ENCODE results near the gene XRCC3. TPM values are rescaled to one million over a fixed set of nuclear protein-coding genes. Genes with fewer than 3 reads are reported as not detected.

The XRCC3 gene
- total RNA-seq, 4 donors from 2014 or later: 7.5 to 20.5 (median 19.5) TPM

GRCh38 chr14:103748534-103748857 is 33.2 kb upstream of the XRCC3 start:
- no peak for TF ChIP-seq EP300 (IDR thresholded peaks at IDR 0.05)
- TF ChIP-seq POLR2A (IDR thresholded peaks at IDR 0.05): no peak
- TF ChIP-seq CTCF (IDR thresholded peaks at IDR 0.05): no peak
- no peak for TF ChIP-seq POLR2AphosphoS5 (IDR thresholded peaks at IDR 0.05)
- no peaks in the 10 kb centered on the region for H3K9me3 ChIP-seq
- H3K36me3 ChIP-seq: peaks cover 49% of the 10 kb centered on the region
- H3K27me3 ChIP-seq: no peaks in the 10 kb centered on the region
- H3K4me1 ChIP-seq: no peaks in the 10 kb centered on the region
- 94% methylated on average over 5 of the region's 5 CpGs for WGBS
- peak in 1 of 2 donors; percentile 59 for DNase-seq (ENCODE audit: low spot score in 2 of 2)
- H3K27ac ChIP-seq: no peak overlapping the region
- no peak overlapping the region for H3K4me3 ChIP-seq

- no peak overlapping the region for H3K4me3 ChIP-seq
- no peaks in the 10 kb centered on the region for H3K9me3 ChIP-seq
- TF ChIP-seq POLR2A (IDR thresholded peaks at IDR 0.05): no peak
- no peak for TF ChIP-seq POLR2AphosphoS5 (IDR thresholded peaks at IDR 0.05)
- no peak for TF ChIP-seq CTCF (IDR thresholded peaks at IDR 0.05)
- no peak for TF ChIP-seq EP300 (IDR thresholded peaks at IDR 0.05)
- no peak overlapping the region for H3K27ac ChIP-seq
- no peaks in the 10 kb centered on the region for H3K27me3 ChIP-seq
- peaks cover 47% of the 10 kb centered on the region for H3K36me3 ChIP-seq
- 86% methylated on average over 10 of the region's 10 CpGs for WGBS
- peak in 1 of 2 donors; percentile 70 for DNase-seq (ENCODE audit: low spot score in 2 of 2)
- no peaks in the 10 kb centered on the region for H3K4me1 ChIP-seq
These were observed 31.4 kb upstream of the XRCC3 start for GRCh38 chr14:103746701-103747100.

GRCh38 chr14:103745424-103745823 is 30.2 kb upstream of the XRCC3 start:
- Histone ChIP-seq H3K4me1 (no peaks in the 10 kb centered on the region), H3K27me3 (no peaks in the 10 kb centered on the region), H3K9me3 (no peaks in the 10 kb centered on the region), H3K4me3 (no peak overlapping the region), H3K36me3 (peaks cover 43% of the 10 kb centered on the region), H3K27ac (no peak overlapping the region)
- no peak for DNase-seq (ENCODE audit: low spot score in 2 of 2)
- TF ChIP-seq POLR2A (IDR thresholded peaks at IDR 0.05) (no peak), CTCF (IDR thresholded peaks at IDR 0.05) (no peak), POLR2AphosphoS5 (IDR thresholded peaks at IDR 0.05) (no peak), EP300 (IDR thresholded peaks at IDR 0.05) (no peak)
- 84% methylated on average over 5 of the region's 5 CpGs for WGBS

- H3K4me3 ChIP-seq: no peak overlapping the region
- H3K27me3 ChIP-seq: no peaks in the 10 kb centered on the region
- WGBS: 84% methylated on average over 15 of the region's 15 CpGs
- peak in 1 of 2 donors; percentile 37 for DNase-seq (ENCODE audit: low spot score in 2 of 2)
- TF ChIP-seq POLR2A (IDR thresholded peaks at IDR 0.05) (no peak), POLR2AphosphoS5 (IDR thresholded peaks at IDR 0.05) (no peak), EP300 (IDR thresholded peaks at IDR 0.05) (no peak), CTCF (IDR thresholded peaks at IDR 0.05) (no peak)
- no peaks in the 10 kb centered on the region for H3K4me1 ChIP-seq
- H3K9me3 ChIP-seq: no peaks in the 10 kb centered on the region
- H3K27ac ChIP-seq: no peak overlapping the region
- peaks cover 48% of the 10 kb centered on the region for H3K36me3 ChIP-seq
These were observed 29.6 kb upstream of the XRCC3 start for GRCh38 chr14:103744621-103745395.

- DNase-seq (ENCODE audit: low spot score in 2 of 2): peak in 1 of 2 donors; percentile 59
- no peaks in the 10 kb centered on the region for H3K9me3 ChIP-seq
- no peaks in the 10 kb centered on the region for H3K4me1 ChIP-seq
- H3K4me3 ChIP-seq: no peak overlapping the region
- TF ChIP-seq EP300 (IDR thresholded peaks at IDR 0.05) (no peak), POLR2AphosphoS5 (IDR thresholded peaks at IDR 0.05) (no peak), POLR2A (IDR thresholded peaks at IDR 0.05) (no peak), CTCF (IDR thresholded peaks at IDR 0.05) (no peak)
- peaks cover 57% of the 10 kb centered on the region for H3K36me3 ChIP-seq
- H3K27ac ChIP-seq: no peak overlapping the region
- no peaks in the 10 kb centered on the region for H3K27me3 ChIP-seq
- WGBS: 83% methylated on average over 12 of the region's 15 CpGs
These were observed 28.4 kb upstream of the XRCC3 start for GRCh38 chr14:103743691-103744090.
